ENCODE results near the gene SMOC2. TPM values are rescaled to one million over a fixed set of nuclear protein-coding genes. Genes with fewer than 3 reads are reported as not detected.

SMOC2 gene
- total RNA-seq, 4 donors from 2014 or later = 30.5 to 52.4 (median 37.9) TPM

- TF ChIP-seq, protein P1, sequence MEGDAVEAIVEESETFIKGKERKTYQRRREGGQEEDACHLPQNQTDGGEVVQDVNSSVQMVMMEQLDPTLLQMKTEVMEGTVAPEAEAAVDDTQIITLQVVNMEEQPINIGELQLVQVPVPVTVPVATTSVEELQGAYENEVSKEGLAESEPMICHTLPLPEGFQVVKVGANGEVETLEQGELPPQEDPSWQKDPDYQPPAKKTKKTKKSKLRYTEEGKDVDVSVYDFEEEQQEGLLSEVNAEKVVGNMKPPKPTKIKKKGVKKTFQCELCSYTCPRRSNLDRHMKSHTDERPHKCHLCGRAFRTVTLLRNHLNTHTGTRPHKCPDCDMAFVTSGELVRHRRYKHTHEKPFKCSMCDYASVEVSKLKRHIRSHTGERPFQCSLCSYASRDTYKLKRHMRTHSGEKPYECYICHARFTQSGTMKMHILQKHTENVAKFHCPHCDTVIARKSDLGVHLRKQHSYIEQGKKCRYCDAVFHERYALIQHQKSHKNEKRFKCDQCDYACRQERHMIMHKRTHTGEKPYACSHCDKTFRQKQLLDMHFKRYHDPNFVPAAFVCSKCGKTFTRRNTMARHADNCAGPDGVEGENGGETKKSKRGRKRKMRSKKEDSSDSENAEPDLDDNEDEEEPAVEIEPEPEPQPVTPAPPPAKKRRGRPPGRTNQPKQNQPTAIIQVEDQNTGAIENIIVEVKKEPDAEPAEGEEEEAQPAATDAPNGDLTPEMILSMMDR (IDR thresholded peaks at IDR 0.05; ENCODE audit: low read depth) = no peak
Observed at GRCh38 chr6:168554472-168554871, 113.5 kb downstream of the SMOC2 start.

- TF ChIP-seq, protein P1 (IDR thresholded peaks at IDR 0.05; ENCODE audit: low read depth) = no peak
Observed at GRCh38 chr6:168554898-168555617, 114.1 kb downstream of the SMOC2 start.

DNA sequence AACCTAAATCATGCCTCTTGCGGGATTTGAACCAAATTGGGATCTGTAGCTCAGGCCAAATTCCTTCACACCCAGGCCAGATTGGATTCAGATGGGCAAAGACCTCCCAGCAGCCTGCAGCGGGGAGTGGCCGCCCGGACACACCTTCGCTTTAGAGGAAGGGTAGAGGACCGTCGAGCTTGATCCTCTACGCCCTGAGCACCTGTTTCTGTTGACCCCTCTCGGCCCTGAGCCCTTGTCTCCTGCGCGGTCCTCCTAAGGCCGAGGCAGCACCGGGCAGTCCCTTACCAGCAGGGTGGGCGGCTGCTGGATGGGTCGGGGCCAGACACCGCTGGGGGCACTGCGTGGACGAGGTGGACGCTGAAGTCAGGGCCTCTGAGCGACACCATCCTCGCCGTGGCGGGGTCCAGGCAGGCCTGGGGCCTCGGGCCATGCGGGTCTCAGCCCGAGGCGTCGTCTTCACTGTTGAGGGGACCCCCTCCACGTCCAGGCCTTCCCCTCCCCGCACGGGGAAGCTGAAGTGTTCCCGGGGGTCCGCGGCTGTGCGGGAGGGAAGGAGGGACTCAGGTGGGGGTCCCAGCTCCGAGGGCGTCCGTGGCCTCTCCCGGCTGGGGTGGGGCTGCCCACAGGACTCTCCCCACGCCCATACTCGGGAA lies 114.8 kb downstream of the SMOC2 start:
- TF ChIP-seq, protein P1 (IDR thresholded peaks at IDR 0.05; ENCODE audit: low read depth) = no peak

GRCh38 chr6:168557512-168557911 lies 116.5 kb downstream of the SMOC2 start:
- TF ChIP-seq, protein P1 (IDR thresholded peaks at IDR 0.05; ENCODE audit: low read depth) = no peak

GRCh38 chr6:168558686-168559085 lies 117.7 kb downstream of the SMOC2 start:
- TF ChIP-seq, protein P1 (IDR thresholded peaks at IDR 0.05; ENCODE audit: low read depth) = no peak

GRCh38 chr6:168559574-168560098 lies 118.7 kb downstream of the SMOC2 start:
- TF ChIP-seq, protein P1 (IDR thresholded peaks at IDR 0.05; ENCODE audit: low read depth) = no peak

DNA sequence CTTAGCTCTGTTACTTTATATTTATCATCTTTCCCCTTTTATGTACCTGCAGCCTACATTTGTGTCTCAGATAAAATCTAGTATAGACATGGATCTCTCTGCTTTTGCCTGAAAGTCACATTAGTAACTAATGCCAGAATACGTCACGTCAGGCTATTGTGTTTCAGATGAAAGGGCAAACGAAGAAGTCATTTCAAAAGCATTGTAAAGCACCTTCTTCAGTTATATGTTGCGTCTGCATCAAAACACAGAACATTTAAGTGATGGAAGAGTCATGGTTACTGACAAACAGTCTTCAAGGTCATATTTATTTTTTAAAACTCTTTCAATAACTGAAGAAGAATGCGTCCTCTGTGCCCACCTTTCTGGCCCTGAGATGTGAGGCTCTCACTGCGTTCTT lies 119.1 kb downstream of the SMOC2 start:
- TF ChIP-seq, protein P1 (IDR thresholded peaks at IDR 0.05; ENCODE audit: low read depth) = no peak
